Aorta (tissue), 4 donors: ENCODE results near the gene PARG. TPM values are rescaled to one million over a fixed set of nuclear protein-coding genes. Genes with fewer than 3 reads are reported as not detected.

Experiments
- polyA plus RNA-seq, 2 donors: library from polyadenylated mRNA; stranded (reverse); fragments of 200-250 nt; gene quantifications; one replicate each; pipeline ENCODE4 v1.2.3, GENCODE V29; 2013
- total RNA-seq, 2 donors: library from RNA; stranded (reverse); fragmentation: NEBNext Ultra II Directional; extraction: Animal tissue kit (Norgen Biotek cat#: 25700); gene quantifications; one replicate each; pipeline ENCODE4 v1.2.1, GENCODE V29; 2021
- donor health status: healthy with polysubstance abuse.
- donor health status: Bipolar disorder and iron deficiency.
- donor health status: DM: no; HTN: no; CAD: no.
- donor health status: DM: yes; HTN: yes; CAD: no.

The PARG gene
- total and polyA plus RNA-seq, 4 donors, result 6.9 to 32.0 (median 16.5) TPM

Other genes with a start within 250 kb of the PARG start
- gene OGDHL, start 179.7 kb downstream of the PARG start, total RNA-seq, result not detected
- under 1 TPM in 1 of 2 donors, not detected in 1; 0.13 TPM for gene OGDHL, start 179.7 kb downstream of the PARG start, polyA plus RNA-seq
- 10 to 100 TPM; 21.0 to 24.0 TPM for gene TIMM23B, start within 50 bp of the PARG start, total RNA-seq
- gene TIMM23B, start within 50 bp of the PARG start, polyA plus RNA-seq, result 10 to 100 TPM; 10.6 to 17.1 TPM
- 10 to 100 TPM; 12.7 to 20.4 TPM for gene AGAP6, start 46.4 kb upstream of the PARG start, total RNA-seq
- gene AGAP6, start 46.4 kb upstream of the PARG start, polyA plus RNA-seq, result 10 to 100 TPM in 1 of 2 donors, 1 to 10 TPM in 1; 3.9 to 35.9 TPM
- gene WASHC2A, start 125.9 kb upstream of the PARG start, total RNA-seq, result 10 to 100 TPM; 32.7 to 54.3 TPM
- 10 to 100 TPM in 1 of 2 donors, 1 to 10 TPM in 1; 8.9 to 20.8 TPM for gene WASHC2A, start 125.9 kb upstream of the PARG start, polyA plus RNA-seq